NCI-H2227 (cell line): ENCODE results near the gene SLC2A1.

Experiments
- DNase-seq: peaks from one replicate; lab custom pipeline; 2025; ENCODE audit not compliant: unreplicated experiment; lab: John Stamatoyannopoulos, UW

SLC2A1 gene

GRCh38 chr1:42943728-42944127, 14.9 kb downstream of the SLC2A1 start:
- no peak for DNase-seq

GRCh38 chr1:42943166-42943565, 15.5 kb downstream of the SLC2A1 start:
- DNase-seq: no peak

- DNase-seq: no peak
Measured at GRCh38 chr1:42942444-42942843, 16.2 kb downstream of the SLC2A1 start.

- DNase-seq: no peak
Measured at GRCh38 chr1:42941640-42942330, 16.9 kb downstream of the SLC2A1 start.

GRCh38 chr1:42940851-42941639, 17.6 kb downstream of the SLC2A1 start:
- DNase-seq: no peak

GRCh38 chr1:42938645-42939615, 19.7 kb downstream of the SLC2A1 start:
- DNase-seq: no peak

GRCh38 chr1:42937836-42938644, 20.6 kb downstream of the SLC2A1 start:
- DNase-seq: no peak

GRCh38 chr1:42937141-42937696, 21.4 kb downstream of the SLC2A1 start:
- no peak for DNase-seq

GRCh38 chr1:42936309-42937078, 22.2 kb downstream of the SLC2A1 start:
- DNase-seq: no peak

- no peak for DNase-seq
Measured at GRCh38 chr1:42935971-42936308, 22.7 kb downstream of the SLC2A1 start.

GRCh38 chr1:42935313-42935895, 23.3 kb downstream of the SLC2A1 start:
- DNase-seq: no peak

- no peak for DNase-seq
Measured at GRCh38 chr1:42934541-42935312, 23.9 kb downstream of the SLC2A1 start.

- no peak for DNase-seq
Measured at GRCh38 chr1:42933610-42934491, 24.8 kb downstream of the SLC2A1 start.

GRCh38 chr1:42933060-42933586, 25.5 kb downstream of the SLC2A1 start:
- DNase-seq: no peak

- no peak for DNase-seq
Measured at GRCh38 chr1:42932442-42932941, 26.2 kb downstream of the SLC2A1 start.

- no peak for DNase-seq
Measured at GRCh38 chr1:42931911-42932422, 26.7 kb downstream of the SLC2A1 start.

- peak; percentile 43 for DNase-seq
Measured at GRCh38 chr1:42931108-42931539, 27.5 kb downstream of the SLC2A1 start.
